ENCODE data around the gene CCDC33.

Gene CCDC33

GRCh38 chr15:74234598-74234875 lies 1.6 kb upstream of the CCDC33 start:
- in situ Hi-C loops (cut with HindIII; ENCODE audit: low sequenced_read_pairs) = no loop called here

GRCh38 chr15:74239051-74239705 lies 3.1 kb downstream of the CCDC33 start:
- in situ Hi-C loops (cut with HindIII; ENCODE audit: low sequenced_read_pairs) = no loop called here
- no peak for DNase-seq (ENCODE audit: low read depth, low spot score)
- no peak for TF ChIP-seq CTCF (IDR thresholded peaks at IDR 0.05; ENCODE audit: low read depth, low read length)
- no peak overlapping the region for H3K4me3 ChIP-seq (ENCODE audit: low read depth, low read length)

More at GRCh38 chr15:74234598-74234875, 1.6 kb upstream of the CCDC33 start:
- no peak for DNase-seq (ENCODE audit: low read depth, low spot score)
- TF ChIP-seq CTCF (IDR thresholded peaks at IDR 0.05; ENCODE audit: low read depth, low read length) = no peak
- no peak overlapping the region for H3K4me3 ChIP-seq (ENCODE audit: low read depth, low read length)

- peak; percentile 79 for DNase-seq (ENCODE audit: low read depth, low spot score)
- peak; percentile 56 for TF ChIP-seq CTCF (IDR thresholded peaks at IDR 0.05; ENCODE audit: low read depth, low read length)
- H3K4me3 ChIP-seq (ENCODE audit: low read depth, low read length) = no peak overlapping the region
- in situ Hi-C loops (cut with HindIII; ENCODE audit: low sequenced_read_pairs) = no loop called here
Observed at GRCh38 chr15:74240002-74240568, 4.0 kb downstream of the CCDC33 start.

- DNase-seq (ENCODE audit: low read depth, low spot score) = no peak
- H3K4me3 ChIP-seq (ENCODE audit: low read depth, low read length) = no peak overlapping the region
- TF ChIP-seq CTCF (IDR thresholded peaks at IDR 0.05; ENCODE audit: low read depth, low read length) = no peak
- in situ Hi-C loops (cut with HindIII; ENCODE audit: low sequenced_read_pairs) = no loop called here
Observed at GRCh38 chr15:74240897-74241614, 4.9 kb downstream of the CCDC33 start.

DNA sequence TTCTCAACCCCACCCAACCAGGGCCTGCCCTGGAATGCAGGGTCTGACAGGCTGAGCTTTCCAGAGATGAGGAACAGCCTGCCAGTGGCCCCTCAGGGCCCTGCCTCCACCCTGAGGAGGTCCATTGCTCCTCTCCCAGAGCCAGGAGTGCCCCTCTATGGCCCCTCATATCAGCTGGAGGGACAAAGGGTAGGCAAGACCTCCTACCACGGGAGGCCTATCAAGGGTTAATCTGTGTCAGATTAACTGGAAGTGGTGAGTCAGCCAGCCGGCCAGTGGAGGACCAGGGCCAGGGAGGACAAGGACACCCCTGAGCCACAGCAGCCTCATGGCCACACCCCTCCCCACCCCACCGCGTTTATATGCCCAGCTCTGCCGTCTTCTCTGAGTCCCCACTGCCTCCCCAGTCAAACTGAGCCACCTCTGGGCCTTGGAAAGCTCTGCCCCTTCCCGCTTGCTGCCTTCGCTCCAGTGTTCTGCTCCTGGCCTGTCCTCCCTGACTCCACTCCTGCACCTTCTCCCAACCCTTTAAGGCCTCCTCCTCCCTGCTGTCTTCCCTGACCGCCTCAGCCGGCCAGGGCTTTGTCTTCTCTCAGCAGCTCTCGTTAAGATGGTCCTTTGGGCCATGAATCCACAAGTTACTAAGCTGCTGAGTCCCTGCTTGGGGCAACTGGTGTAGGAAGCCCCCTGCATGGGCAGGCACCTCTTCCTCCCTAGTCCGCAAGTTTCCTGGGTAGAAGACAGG lies 6.5 kb downstream of the CCDC33 start:
- in situ Hi-C loops (cut with HindIII; ENCODE audit: low sequenced_read_pairs) = no loop called here
- H3K4me3 ChIP-seq (ENCODE audit: low read depth, low read length) = no peak overlapping the region
- DNase-seq (ENCODE audit: low read depth, low spot score) = peak; percentile 36
- TF ChIP-seq CTCF (IDR thresholded peaks at IDR 0.05; ENCODE audit: low read depth, low read length) = no peak

DNA sequence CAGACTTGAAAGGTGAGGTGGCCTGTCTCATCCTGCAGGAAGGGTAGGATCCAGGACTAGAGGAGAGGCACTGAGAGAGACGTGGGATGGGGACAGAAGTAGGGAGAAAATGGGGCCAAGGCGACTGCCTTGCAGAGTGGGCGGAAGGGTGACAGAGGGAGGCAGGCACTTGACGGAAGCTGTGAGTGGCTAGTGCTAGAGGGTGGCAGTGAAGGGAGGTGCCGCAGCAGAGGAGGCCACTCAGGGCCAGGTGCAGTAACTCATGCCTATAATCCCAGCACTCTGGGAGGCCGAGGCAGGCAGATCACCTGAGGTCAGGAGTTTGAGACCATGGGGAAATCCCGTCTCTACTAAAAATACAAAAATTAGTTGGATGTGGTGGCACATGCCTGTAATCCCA lies 7.3 kb downstream of the CCDC33 start:
- TF ChIP-seq CTCF (IDR thresholded peaks at IDR 0.05; ENCODE audit: low read depth, low read length) = no peak
- H3K4me3 ChIP-seq (ENCODE audit: low read depth, low read length) = no peak overlapping the region
- in situ Hi-C loops (cut with HindIII; ENCODE audit: low sequenced_read_pairs) = no loop called here
- no peak for DNase-seq (ENCODE audit: low read depth, low spot score)
